Keratinocyte (primary cell): ENCODE data around the gene ALOX15B. TPM values are rescaled to one million over a fixed set of nuclear protein-coding genes. Genes with fewer than 3 reads are reported as not detected.

Source experiments
- DNase-seq: peaks from one replicate; pipeline ENCODE4 v3.0.0-alpha.2; 2011; ENCODE audit warnings: low read depth, missing footprints, low spot score
- FAIRE-seq: peaks from 2 replicates; lab custom pipeline; 2011; peaks lifted over from hg19 to GRCh38; lab: Jason Lieb, UNC
- H2AFZ ChIP-seq: 2 replicates; pipeline ENCODE4 v1.6.0; 2012; ENCODE audit warnings: low read length, control low read depth, inconsistent platforms; ENCODE audit not compliant: control insufficient read depth
- H3K27ac ChIP-seq: 2 replicates; pipeline ENCODE4 v1.5.1; 2011; ENCODE audit warnings: low read length; ENCODE audit not compliant: control insufficient read depth, insufficient read depth
- H3K27me3 ChIP-seq: 3 replicates; pipeline ENCODE4 v1.6.0; 2011; ENCODE audit warnings: low read length; ENCODE audit not compliant: control insufficient read depth, insufficient read depth; ENCODE audit errors: extremely low read depth
- H3K36me3 ChIP-seq, 2 experiments: 2 replicates in 1 of 2; 3 replicates in 1 of 2; pipeline ENCODE4 v1.5.1; 2011; ENCODE audit warnings: low read length in 2 of 2, mild to moderate bottlenecking in 1 of 2; ENCODE audit not compliant: control insufficient read depth in 2 of 2, insufficient read depth in 2 of 2; ENCODE audit errors: extremely low read depth in 1 of 2
- H3K4me1 ChIP-seq: 3 replicates; pipeline ENCODE4 v1.5.1; 2011; ENCODE audit warnings: low read length; ENCODE audit not compliant: control insufficient read depth, insufficient read depth; ENCODE audit errors: extremely low read depth
- H3K4me2 ChIP-seq: 3 replicates; pipeline ENCODE4 v1.6.0; 2011; ENCODE audit warnings: low read depth, low read length; ENCODE audit not compliant: control insufficient read depth, insufficient read depth; ENCODE audit errors: extremely low read depth
- H3K4me3 ChIP-seq, 3 experiments: fragments of 200-600 bp in 1 of 3; sonication (generic) in 1 of 3; 2 replicates in 2 of 3; 3 replicates in 1 of 3; pipeline ENCODE4 v1.5.1; 2011 to 2016; ENCODE audit warnings: low read length in 3 of 3, mild to moderate bottlenecking in 3 of 3, control low read depth in 2 of 3, inconsistent platforms in 1 of 3, low read depth in 1 of 3, mixed read lengths in 1 of 3, mixed run types in 1 of 3, moderate library complexity in 1 of 3; ENCODE audit not compliant: control insufficient read depth in 2 of 3, insufficient read depth in 2 of 3; ENCODE audit errors: extremely low read depth in 1 of 3
- H3K79me2 ChIP-seq: 2 replicates; pipeline ENCODE4 v1.6.0; 2012; ENCODE audit warnings: low read length; ENCODE audit not compliant: control insufficient read depth, insufficient read depth
- H3K9ac ChIP-seq: 3 replicates; pipeline ENCODE4 v1.6.0; 2011; ENCODE audit warnings: low read length; ENCODE audit not compliant: control insufficient read depth, insufficient read depth; ENCODE audit errors: extremely low read depth
- H3K9me1 ChIP-seq: 3 replicates; pipeline ENCODE4 v1.6.0; 2011; ENCODE audit warnings: low read length; ENCODE audit not compliant: control insufficient read depth, insufficient read depth; ENCODE audit errors: extremely low read depth
- H3K9me3 ChIP-seq: 2 replicates; pipeline ENCODE4 v1.5.1; 2012; ENCODE audit warnings: low read depth, low read length; ENCODE audit not compliant: control insufficient read depth
- H4K20me1 ChIP-seq: 3 replicates; pipeline ENCODE4 v1.6.0; 2011; ENCODE audit warnings: low read length; ENCODE audit not compliant: control insufficient read depth, insufficient read depth; ENCODE audit errors: extremely low read depth
- CTCF ChIP-seq, 3 experiments: IDR thresholded peaks in 1 of 3; conservative IDR thresholded peaks in 1 of 3; optimal IDR thresholded peaks in 1 of 3; 2 replicates in 2 of 3; 3 replicates in 1 of 3; pipeline versions ENCODE3 to v1.5.1; 2011; ENCODE audit warnings: low read length in 3 of 3, mild to moderate bottlenecking in 3 of 3, moderate library complexity in 2 of 3, control low read depth in 1 of 3, inconsistent platforms in 1 of 3; ENCODE audit not compliant: insufficient read depth in 2 of 3; ENCODE audit errors: extremely low read depth in 1 of 3
- EZH2 ChIP-seq: IDR thresholded peaks from one replicate; pipeline ENCODE4 v1.6.1; 2012; ENCODE audit warnings: inconsistent platforms, mild to moderate bottlenecking, low read length, moderate library complexity
- dilution Hi-C: fragments of 300-500 bp; cut with MboI; formaldehyde crosslinking; loops from one replicate; pipeline ENCODE4 v1.7.0; 2020; ENCODE audit warnings: low sequenced_read_pairs; ENCODE audit not compliant: extremely low pct_ligation_motif_present
- polyA plus RNA-seq, 5 experiments: library from polyadenylated mRNA; depleted of rRNA in 3 of 5; stranded (reverse) in 3 of 5; stranded (forward) in 1 of 5; unstranded in 1 of 5; fragments of >200 nt; gene quantifications; 1 replicate in 1 of 5; 2 replicates in 3 of 5; 3 replicates in 1 of 5; pipeline versions ENCODE4 v1.2.1 to v1.2.3, GENCODE V29; 2011 to 2012; ENCODE audit warnings: missing spikeins in 2 of 5, low read depth in 1 of 5, low replicate concordance in 1 of 5

The ALOX15B gene
- polyA plus RNA-seq, 1 donor (not counting 4 experiments of a cell fraction or from before 2014, with no cell fraction given), result 29.7 TPM

DNA sequence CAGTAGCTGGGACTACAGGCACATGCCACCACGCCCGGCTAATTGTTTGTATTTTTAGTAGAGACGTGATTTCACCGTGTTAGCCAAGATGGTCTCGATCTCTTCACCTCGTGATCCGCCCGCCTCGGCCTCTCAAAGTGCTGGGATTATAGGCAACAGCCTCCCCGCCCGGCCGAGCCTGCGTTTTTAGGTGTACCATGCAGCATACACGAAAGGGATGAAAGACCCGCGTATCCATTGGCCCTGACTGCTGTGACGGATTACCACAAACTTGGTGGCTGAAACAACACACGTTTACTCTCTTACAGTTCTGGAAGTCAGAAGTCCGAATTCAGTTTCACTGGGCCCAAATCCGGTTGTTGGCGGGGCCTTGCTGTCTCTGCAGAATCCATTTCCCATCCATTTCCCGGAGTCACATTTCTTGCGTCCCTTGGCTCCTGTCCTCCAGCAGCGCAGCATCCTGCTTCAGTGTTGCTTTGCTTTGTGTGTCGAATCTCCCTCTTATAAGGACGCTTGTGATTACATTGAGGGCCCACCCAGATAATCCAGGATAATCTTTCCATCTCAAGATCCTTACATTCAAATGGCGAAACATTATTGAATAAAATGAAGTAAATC lies 44.8 kb upstream of the ALOX15B start:
- Histone ChIP-seq H4K20me1 (no peaks in the 10 kb centered on the region), H3K9me3 (no peaks in the 10 kb centered on the region), H3K9ac (no peak overlapping the region), H3K4me1 (peaks cover 17% of the 10 kb centered on the region), H3K4me3 (no peak overlapping the region), H2AFZ (no peak overlapping the region), H3K9me1 (no peaks in the 10 kb centered on the region), H3K27ac (no peak overlapping the region), H3K79me2 (no peaks in the 10 kb centered on the region), H3K27me3 (no peaks in the 10 kb centered on the region), H3K4me2 (no peak overlapping the region), H3K36me3 (no peaks in the 10 kb centered on the region)
- FAIRE-seq, result no peak
- dilution Hi-C loops, result no loop called here
- TF ChIP-seq EZH2 (no peak), CTCF (optimal IDR thresholded peaks at IDR 0.05 in 1 of 3, IDR thresholded peaks at IDR 0.05 in 1 of 3, conservative IDR thresholded peaks at IDR 0.05 in 1 of 3; ENCODE audit: extremely low read depth in 1 of 3, insufficient read depth in 2 of 3, low read length in 3 of 3) (no peak)
- no peak for DNase-seq

DNA sequence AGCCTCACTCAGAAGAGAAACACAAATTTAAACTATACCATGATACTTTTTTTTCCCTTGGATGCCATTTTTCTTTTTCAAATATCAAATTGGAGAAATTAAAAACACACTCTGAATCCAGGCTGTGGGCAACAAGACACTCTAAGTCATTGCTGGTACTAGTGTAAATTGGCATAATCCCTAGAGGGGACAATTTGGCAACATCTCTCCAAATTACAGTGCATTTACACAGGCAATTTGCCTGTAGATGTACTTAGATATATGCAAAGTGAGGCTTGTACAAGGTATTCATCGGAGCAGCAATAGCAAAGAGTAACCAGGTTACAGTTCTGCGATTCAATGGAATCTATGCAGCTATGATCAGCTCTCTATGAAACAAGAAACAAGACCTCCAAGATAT lies 43.1 kb upstream of the ALOX15B start:
- no peak overlapping the region for H3K27ac ChIP-seq
- H2AFZ ChIP-seq, result no peak overlapping the region
- H3K27me3 ChIP-seq, result peaks cover 4% of the 10 kb centered on the region
- no peaks in the 10 kb centered on the region for H3K9me1 ChIP-seq
- H3K36me3 ChIP-seq, result no peaks in the 10 kb centered on the region
- no peaks in the 10 kb centered on the region for H4K20me1 ChIP-seq
- no peak overlapping the region for H3K9ac ChIP-seq
- no peak overlapping the region for H3K4me2 ChIP-seq
- dilution Hi-C loops, result no loop called here
- DNase-seq (no peak), FAIRE-seq (no peak)
- no peaks in the 10 kb centered on the region for H3K9me3 ChIP-seq
- H3K79me2 ChIP-seq, result no peaks in the 10 kb centered on the region
- no peak overlapping the region for H3K4me3 ChIP-seq
- peaks cover 11% of the 10 kb centered on the region for H3K4me1 ChIP-seq
- TF ChIP-seq CTCF (optimal IDR thresholded peaks at IDR 0.05 in 1 of 3, IDR thresholded peaks at IDR 0.05 in 1 of 3, conservative IDR thresholded peaks at IDR 0.05 in 1 of 3; ENCODE audit: extremely low read depth in 1 of 3, insufficient read depth in 2 of 3, low read length in 3 of 3), result no peak
- TF ChIP-seq EZH2, result no peak
